Breast epithelium (tissue), 4 donors: Measurements from ENCODE around the gene ADGRV1. TPM values are rescaled to one million over a fixed set of nuclear protein-coding genes. Genes with fewer than 3 reads are reported as not detected.
"Not testable (repeated sequence)": the region's sequence is repeated elsewhere in the genome, so short reads cannot be mapped to it uniquely, and the experiment has no call there.

Source experiments
- DNase-seq, 2 donors: peaks; one replicate each; pipeline ENCODE4 v3.0.0-alpha.2; 2019; ENCODE audit warnings: low spot score in 2 of 2
- H3K27ac ChIP-seq, 2 donors: fragments of 200-600 bp; sonication (generic) in 1 of 2; one replicate each; pipeline ENCODE4 v1.5.1; 2016 to 2019; ENCODE audit warnings: mild to moderate bottlenecking in 1 of 2
- H3K27me3 ChIP-seq, 2 donors: fragments of 200-600 bp; sonication (generic) in 1 of 2; one replicate each; pipeline versions ENCODE4 v1.5.1 to v1.6.0; 2017 to 2019; ENCODE audit warnings: control low read depth in 1 of 2, mild to moderate bottlenecking in 1 of 2
- H3K36me3 ChIP-seq: fragments of 200-600 bp; one replicate; pipeline ENCODE4 v1.5.1; 2019
- H3K4me1 ChIP-seq, 2 donors: fragments of 200-600 bp; sonication (generic); one replicate each; pipeline ENCODE4 v1.5.1; 2016 to 2019; ENCODE audit warnings: control low read depth in 1 of 2
- H3K4me3 ChIP-seq, 3 donors: fragments of 200-600 bp; sonication (generic); 1 replicate in 2 of 3; 2 replicates in 1 of 3; pipeline ENCODE4 v1.5.1; 2016 to 2019; ENCODE audit warnings: mild to moderate bottlenecking in 3 of 3, moderate library complexity in 2 of 3
- H3K9me3 ChIP-seq, 2 donors: fragments of 200-600 bp; sonication (generic) in 1 of 2; one replicate each; pipeline ENCODE4 v1.5.1; 2016 to 2019; ENCODE audit warnings: control low read depth in 1 of 2
- POLR2A ChIP-seq: fragments of 450-650 bp; IDR thresholded peaks from one replicate; pipeline ENCODE4 v1.6.1; 2016; ENCODE audit warnings: antibody characterized with exemption, mild to moderate bottlenecking, moderate library complexity
- POLR2AphosphoS5 ChIP-seq, 3 donors: sonication (generic); formaldehyde crosslinking; IDR thresholded peaks; one replicate each; pipeline ENCODE4 v1.6.1; 2017; ENCODE audit warnings: antibody characterized with exemption in 3 of 3
- intact Hi-C: fragments of 100-400 bp; cut with DNase I; formaldehyde crosslinking; loops from one replicate; pipeline ENCODE4 v1.15.1; 2023; ENCODE audit warnings: low total_unique reads
- total RNA-seq, 3 donors: library from RNA; depleted of rRNA; stranded (reverse); fragments of >200 nt; gene quantifications; one replicate each; pipeline ENCODE4 v1.1.0, GENCODE V29; 2016
- TF ChIP-seq, protein P1 (sequence below), 3 donors: fragments of 450-650 bp; IDR thresholded peaks; one replicate each; pipeline ENCODE4 v1.5.1; 2016 to 2017; ENCODE audit warnings: antibody characterized with exemption in 3 of 3, mild to moderate bottlenecking in 3 of 3, moderate library complexity in 3 of 3

ADGRV1 gene
- total RNA-seq, 3 donors from 2014 or later: 0.32 to 85.2 (median 55.3) TPM

DNA sequence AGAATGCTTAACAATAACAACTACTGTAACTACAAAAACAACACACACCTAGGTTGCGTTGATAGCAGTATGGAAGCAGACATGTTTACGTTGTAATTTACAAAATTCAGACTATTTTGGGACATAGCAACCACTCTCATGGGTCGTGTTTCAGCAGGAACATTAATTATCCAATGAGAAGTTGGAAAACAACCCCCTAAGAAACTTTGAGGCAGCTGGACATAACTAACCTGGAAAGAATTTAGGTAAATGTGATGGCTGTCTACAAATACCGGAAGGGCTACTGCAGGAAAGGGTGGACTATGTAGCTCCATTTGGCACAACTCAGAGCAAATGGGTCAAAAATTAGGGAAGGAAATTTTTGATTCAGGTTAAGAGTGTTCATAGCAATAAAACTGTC lies 409.3 kb downstream of the ADGRV1 start:
- intact Hi-C loops: no loop called here
- Histone ChIP-seq H3K27ac (no peak overlapping the region), H3K9me3 (peaks cover 0 to 4% of the 10 kb centered on the region in 2 donors), H3K36me3 (no peaks in the 10 kb centered on the region), H3K4me3 (no peak overlapping the region), H3K4me1 (no peaks in the 10 kb centered on the region), H3K27me3 (no peaks in the 10 kb centered on the region)
- TF ChIP-seq POLR2AphosphoS5 (IDR thresholded peaks at IDR 0.05): no peak
- TF ChIP-seq, protein P1, sequence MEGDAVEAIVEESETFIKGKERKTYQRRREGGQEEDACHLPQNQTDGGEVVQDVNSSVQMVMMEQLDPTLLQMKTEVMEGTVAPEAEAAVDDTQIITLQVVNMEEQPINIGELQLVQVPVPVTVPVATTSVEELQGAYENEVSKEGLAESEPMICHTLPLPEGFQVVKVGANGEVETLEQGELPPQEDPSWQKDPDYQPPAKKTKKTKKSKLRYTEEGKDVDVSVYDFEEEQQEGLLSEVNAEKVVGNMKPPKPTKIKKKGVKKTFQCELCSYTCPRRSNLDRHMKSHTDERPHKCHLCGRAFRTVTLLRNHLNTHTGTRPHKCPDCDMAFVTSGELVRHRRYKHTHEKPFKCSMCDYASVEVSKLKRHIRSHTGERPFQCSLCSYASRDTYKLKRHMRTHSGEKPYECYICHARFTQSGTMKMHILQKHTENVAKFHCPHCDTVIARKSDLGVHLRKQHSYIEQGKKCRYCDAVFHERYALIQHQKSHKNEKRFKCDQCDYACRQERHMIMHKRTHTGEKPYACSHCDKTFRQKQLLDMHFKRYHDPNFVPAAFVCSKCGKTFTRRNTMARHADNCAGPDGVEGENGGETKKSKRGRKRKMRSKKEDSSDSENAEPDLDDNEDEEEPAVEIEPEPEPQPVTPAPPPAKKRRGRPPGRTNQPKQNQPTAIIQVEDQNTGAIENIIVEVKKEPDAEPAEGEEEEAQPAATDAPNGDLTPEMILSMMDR (IDR thresholded peaks at IDR 0.05): no peak
- TF ChIP-seq POLR2A: no peak
- DNase-seq: no peak

DNA sequence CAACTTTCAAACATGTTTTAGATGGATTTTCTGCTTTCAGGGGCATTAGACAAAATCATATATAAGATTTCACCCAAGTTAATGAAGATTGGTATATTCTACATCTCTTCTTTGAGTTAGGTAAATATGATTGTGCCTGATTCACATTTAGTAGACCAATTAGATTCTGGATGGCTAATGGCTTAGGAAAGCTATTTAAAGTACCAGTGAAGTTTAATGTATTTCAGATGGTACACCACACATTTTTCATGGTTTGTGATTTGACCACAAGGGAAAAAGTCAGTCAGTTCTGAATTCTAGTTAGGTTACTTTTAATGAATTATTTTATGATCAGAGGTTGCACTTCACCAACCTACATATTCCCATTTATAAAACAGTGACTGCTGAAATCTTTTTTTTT lies 409.7 kb downstream of the ADGRV1 start:
- no peak for TF ChIP-seq POLR2A
- TF ChIP-seq, protein P1 (IDR thresholded peaks at IDR 0.05): no peak
- TF ChIP-seq POLR2AphosphoS5 (IDR thresholded peaks at IDR 0.05): no peak
- Histone ChIP-seq H3K27ac (no peak overlapping the region), H3K4me3 (no peak overlapping the region), H3K36me3 (no peaks in the 10 kb centered on the region), H3K27me3 (no peaks in the 10 kb centered on the region), H3K4me1 (no peaks in the 10 kb centered on the region), H3K9me3 (peaks cover 0 to 4% of the 10 kb centered on the region in 2 donors)
- intact Hi-C loops: no loop called here
- no peak for DNase-seq

DNA sequence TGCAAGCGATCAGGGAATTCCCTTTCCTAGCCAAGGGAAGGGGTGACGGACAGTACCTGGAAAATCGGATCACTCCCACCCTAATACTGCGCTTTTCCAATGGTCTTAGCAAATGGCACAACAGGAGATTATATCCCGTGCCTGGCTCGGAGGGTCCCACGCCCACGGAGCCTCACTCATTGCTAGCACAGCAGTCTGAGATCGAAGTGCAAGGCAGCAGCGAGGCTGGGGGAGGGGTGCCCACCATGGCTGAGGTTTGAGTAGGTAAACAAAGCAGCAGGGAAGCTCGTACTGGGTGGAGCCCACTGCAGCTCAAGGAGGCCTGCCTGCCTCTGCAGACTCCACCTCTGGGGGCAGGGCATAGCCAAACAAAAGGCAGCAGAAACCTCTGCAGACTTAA lies 411.3 kb downstream of the ADGRV1 start:
- H3K4me1 ChIP-seq, DNase-seq, H3K27ac ChIP-seq, H3K27me3 ChIP-seq, H3K9me3 ChIP-seq, intact Hi-C loops, H3K36me3 ChIP-seq, H3K4me3 ChIP-seq: not testable (repeated sequence)

DNA sequence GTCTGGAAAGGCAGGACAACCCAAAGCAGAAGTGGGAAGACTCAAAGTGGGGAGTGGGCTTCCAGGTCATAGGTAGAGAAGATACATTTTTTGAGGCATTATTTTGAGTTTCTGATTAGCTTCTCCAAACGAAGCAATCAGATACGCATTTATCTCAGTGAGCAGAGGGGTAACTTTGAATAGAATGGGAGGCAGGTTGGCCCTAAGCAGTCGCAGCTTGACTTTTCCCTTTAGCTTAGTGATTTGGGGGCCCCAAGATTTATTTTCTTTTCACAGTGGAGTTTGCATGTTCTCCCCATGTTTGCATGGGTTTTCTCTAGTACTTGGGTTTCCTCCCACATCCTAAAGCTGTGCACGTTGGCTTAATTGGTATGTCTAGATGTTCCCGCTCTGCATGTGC lies 422.6 kb downstream of the ADGRV1 start:
- Histone ChIP-seq H3K4me1 (no peaks in the 10 kb centered on the region), H3K4me3 (no peak overlapping the region), H3K27ac (no peak overlapping the region), H3K9me3 (no peaks in the 10 kb centered on the region), H3K36me3 (no peaks in the 10 kb centered on the region), H3K27me3 (no peaks in the 10 kb centered on the region)
- intact Hi-C loops: no loop called here
- TF ChIP-seq POLR2AphosphoS5 (IDR thresholded peaks at IDR 0.05) (no peak), POLR2A (no peak)
- TF ChIP-seq, protein P1 (IDR thresholded peaks at IDR 0.05): no peak
- DNase-seq: no peak

DNA sequence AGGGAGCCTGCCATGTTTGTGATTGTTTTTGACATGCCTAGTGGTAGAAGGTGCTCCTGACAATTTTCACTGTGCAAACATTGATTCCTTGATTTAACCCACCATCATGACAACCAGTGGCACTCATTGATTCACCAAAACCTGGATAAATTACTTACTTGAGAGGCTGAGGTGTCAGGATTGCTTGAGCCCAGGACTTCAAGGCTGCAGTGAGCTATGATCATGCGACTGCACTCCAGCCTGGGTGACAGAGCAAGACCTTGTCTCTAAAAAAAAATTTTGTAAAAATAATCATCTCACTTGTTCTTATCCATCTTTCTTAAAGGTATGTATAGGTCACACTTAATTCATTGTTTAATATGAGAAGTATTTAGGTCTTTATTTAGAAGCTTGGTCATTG lies 423.2 kb downstream of the ADGRV1 start:
- no peaks in the 10 kb centered on the region for H3K36me3 ChIP-seq
- intact Hi-C loops: no loop called here
- H3K27ac ChIP-seq: no peak overlapping the region
- no peaks in the 10 kb centered on the region for H3K27me3 ChIP-seq
- no peaks in the 10 kb centered on the region for H3K9me3 ChIP-seq
- no peak for DNase-seq
- no peak for TF ChIP-seq POLR2AphosphoS5 (IDR thresholded peaks at IDR 0.05)
- TF ChIP-seq POLR2A: no peak
- TF ChIP-seq, protein P1 (IDR thresholded peaks at IDR 0.05): no peak
- H3K4me3 ChIP-seq: no peak overlapping the region
- H3K4me1 ChIP-seq: no peaks in the 10 kb centered on the region

DNA sequence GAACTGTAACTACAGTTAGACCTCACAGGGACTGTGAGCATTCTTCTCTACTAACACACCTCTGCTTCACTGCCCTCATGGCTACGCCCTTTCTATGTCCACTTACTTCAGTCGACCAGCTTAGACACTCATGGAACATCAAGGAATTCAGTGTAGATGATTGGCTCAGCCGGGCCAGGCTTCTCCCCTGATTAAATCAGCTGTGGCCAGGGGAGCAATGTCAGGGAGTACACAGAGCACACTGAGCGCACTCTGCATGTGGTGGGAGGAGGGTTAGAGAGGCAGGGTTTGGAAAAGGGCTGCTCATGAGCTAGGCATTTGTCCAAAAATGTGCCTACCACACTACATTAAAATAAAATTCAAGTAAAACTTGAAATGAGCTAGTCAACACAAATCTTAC lies 424.0 kb downstream of the ADGRV1 start:
- Histone ChIP-seq H3K4me1 (no peaks in the 10 kb centered on the region), H3K4me3 (no peak overlapping the region), H3K9me3 (no peaks in the 10 kb centered on the region), H3K27me3 (no peaks in the 10 kb centered on the region), H3K36me3 (no peaks in the 10 kb centered on the region), H3K27ac (no peak overlapping the region)
- no peak for DNase-seq
- TF ChIP-seq POLR2A (no peak), POLR2AphosphoS5 (IDR thresholded peaks at IDR 0.05) (no peak)
- TF ChIP-seq, protein P1 (IDR thresholded peaks at IDR 0.05): no peak
- intact Hi-C loops: no loop called here
